ENCODE measurements around the gene COL20A1.
"Not testable (repeated sequence)": the region's sequence is repeated elsewhere in the genome, so short reads cannot be mapped to it uniquely, and the experiment has no call there.

COL20A1 gene

GRCh38 chr20:63292904-63293303 lies at the start of gene COL20A1:
Gene COL20A1, plus strand, starts transcription at chr20:63293186. Its CDS starts 1,922 bp downstream, at chr20:63295108.
- no peak for DNase-seq (ENCODE audit: low read depth)

- DNase-seq (ENCODE audit: low read depth): no peak
These were observed 49.3 kb upstream of the COL20A1 start for GRCh38 chr20:63243604-63244247.

- no peak for DNase-seq (ENCODE audit: low read depth)
These were observed 48.5 kb upstream of the COL20A1 start for GRCh38 chr20:63244468-63244867.

DNA sequence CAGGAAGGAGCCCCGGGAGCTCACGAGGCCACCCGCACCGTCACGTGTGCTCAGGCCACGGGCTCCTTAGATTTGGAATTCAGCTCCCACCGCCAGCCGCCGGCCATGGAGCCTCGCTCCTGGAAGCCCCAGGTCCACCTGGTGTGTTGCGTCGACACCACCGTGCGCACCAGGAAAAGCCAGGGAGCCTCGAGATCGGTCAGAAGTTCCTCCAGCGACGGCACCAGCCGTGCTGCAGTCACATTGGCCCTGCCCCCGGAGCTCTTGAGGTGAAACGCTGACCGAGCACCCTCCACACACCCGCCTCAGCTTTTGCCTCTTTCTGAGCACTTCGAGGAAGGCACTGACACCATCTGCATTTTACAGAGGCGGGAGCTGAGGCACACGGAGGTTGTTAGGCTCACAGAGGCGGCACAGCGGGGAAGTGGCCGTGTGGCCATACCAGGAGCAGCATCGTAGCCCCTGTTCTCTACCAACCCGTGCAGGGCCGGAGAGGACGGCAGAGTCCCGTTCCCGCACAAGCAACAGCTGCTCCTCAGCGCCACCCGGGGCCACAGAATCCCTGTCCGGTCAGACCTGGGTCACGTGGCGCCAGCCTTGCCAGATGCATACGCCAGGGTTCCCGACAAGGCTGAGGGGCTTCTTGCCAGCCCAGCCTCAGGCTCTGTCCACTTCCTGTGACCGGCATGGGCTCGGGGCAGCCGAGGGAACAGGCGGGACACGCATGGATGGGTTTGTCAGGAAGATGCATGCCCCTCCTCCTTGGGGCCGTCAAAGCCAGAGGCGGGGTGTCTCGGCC lies 46.3 kb upstream of the COL20A1 start:
- DNase-seq (ENCODE audit: low read depth): no peak

GRCh38 chr20:63247671-63248228 lies 45.2 kb upstream of the COL20A1 start:
- DNase-seq (ENCODE audit: low read depth): no peak

DNA sequence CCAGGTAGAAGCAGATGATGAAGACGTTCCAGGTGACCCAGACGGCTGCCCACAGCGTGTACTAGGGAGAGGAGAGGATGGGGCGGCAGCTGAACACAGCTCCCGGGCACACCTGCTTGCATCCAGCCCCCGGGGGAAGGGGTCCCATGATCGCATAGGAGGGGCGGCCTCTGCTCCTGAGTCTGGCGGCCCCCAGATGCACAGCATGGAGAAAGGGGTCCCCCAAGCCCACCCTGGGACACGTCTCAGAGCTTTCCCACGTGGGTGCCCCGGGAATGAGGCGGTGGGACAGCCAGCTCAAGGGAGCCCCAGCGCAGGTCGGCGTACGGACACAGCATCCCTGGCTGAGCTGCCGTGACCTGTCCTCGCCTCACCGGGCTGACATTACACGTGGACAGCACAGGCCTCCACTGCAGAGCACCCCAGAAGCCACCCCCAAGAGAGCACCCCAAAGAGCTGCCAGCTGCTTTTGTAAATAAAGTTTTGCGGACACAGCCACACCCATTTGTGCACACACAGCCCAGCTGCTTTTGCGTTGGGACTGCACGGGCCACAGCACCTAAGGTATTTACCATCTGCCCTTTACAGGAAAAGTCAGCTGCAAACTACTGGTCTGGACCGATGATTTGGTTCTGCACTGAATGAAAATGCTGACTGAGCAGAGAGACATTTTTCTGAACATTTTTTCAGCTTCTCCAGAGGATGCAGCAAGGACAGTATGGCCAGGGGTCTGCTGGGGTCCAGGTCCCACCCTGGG lies 44.0 kb upstream of the COL20A1 start:
- no peak for DNase-seq (ENCODE audit: low read depth)

GRCh38 chr20:63249891-63250290 lies 43.1 kb upstream of the COL20A1 start:
- DNase-seq (ENCODE audit: low read depth): no peak

DNA sequence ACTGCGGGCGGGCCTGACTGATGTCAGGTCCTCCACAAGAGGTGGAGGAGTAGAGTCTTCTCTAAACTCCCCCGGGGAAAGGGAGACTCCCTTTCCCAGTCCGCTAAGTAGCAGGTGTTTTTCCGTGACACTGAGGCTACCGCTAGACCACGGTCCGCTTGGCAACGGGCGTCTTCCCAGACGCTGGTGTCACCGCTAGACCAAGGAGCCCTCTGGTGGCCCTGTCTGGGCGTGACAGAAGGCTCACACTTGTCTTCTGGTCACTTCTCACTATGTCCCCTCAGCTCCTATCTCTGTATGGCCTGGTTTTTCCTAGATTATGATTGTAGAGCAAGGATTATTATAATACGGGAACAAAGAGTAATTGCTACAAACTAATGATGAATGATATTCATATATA lies 41.6 kb upstream of the COL20A1 start:
- not testable (repeated sequence) for DNase-seq (ENCODE audit: low read depth)

- no peak for DNase-seq (ENCODE audit: low read depth)
These were observed 40.7 kb upstream of the COL20A1 start for GRCh38 chr20:63252284-63252711.

DNA sequence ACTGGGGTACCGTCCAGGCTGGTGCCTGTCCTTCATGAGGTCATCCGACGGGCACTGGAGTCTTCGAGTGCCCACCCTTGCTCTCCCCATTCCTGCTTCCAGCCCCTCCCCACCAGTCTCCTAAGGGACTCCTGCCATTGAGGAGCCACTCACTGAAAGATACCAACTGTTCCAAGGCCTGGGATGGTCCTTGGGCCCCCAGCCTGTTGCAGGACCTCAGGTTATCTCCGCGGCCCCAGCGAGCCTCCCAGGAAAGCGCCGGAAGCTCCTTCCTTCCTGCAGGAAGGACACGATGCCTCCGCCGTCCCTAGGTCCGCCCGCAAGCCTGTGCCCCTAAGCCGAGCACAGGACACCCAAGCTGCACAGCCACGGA lies 39.9 kb upstream of the COL20A1 start:
- DNase-seq (ENCODE audit: low read depth): no peak

DNA sequence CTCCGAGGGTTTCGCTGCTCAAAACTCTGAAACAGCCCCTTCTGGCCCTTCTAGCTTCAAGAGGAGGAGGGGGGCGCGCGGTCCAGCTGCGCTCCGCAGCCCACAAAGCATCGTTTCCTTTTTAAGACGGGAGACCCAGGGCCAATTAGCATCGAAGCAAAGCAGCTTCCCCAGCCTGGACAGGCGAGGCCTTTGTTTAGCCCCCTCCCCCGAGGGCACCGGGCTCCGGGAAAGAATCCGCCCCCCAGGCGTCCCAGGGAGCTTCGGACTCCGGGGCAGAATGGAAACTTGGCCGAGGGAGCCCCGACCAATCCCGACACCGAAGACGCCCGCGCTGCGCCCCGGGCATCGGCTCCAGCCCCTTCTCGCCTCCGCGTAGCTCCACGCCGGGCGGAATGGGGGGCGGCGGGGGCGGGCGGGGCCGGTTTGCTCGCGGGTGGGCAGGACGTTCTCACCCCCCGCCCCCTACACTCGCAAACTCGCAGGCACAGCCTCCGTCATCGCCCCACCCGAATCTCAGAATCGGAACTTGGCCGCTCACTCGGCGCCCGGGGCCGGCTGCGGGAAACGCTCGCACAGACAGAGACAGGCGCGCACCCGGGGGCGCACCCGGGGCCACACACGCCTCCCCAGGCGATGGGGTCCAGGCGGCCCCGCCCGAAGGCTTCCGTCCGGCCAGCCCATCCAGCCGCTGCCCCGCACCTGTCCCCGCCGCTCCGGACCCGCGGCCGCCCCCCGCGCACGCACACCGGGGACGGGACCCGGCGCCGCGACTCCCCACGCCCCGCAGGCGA lies 39.4 kb upstream of the COL20A1 start:
- no peak for DNase-seq (ENCODE audit: low read depth)

- no peak for DNase-seq (ENCODE audit: low read depth)
These were observed 38.8 kb upstream of the COL20A1 start, which contains the start of gene NKAIN4 for GRCh38 chr20:63254232-63254605. Gene NKAIN4, minus strand, starts transcription at chr20:63254463. Its CDS starts 13 bp downstream, at chr20:63254450.

- DNase-seq (ENCODE audit: low read depth): no peak
These were observed 38.2 kb upstream of the COL20A1 start for GRCh38 chr20:63254606-63255384.

DNA sequence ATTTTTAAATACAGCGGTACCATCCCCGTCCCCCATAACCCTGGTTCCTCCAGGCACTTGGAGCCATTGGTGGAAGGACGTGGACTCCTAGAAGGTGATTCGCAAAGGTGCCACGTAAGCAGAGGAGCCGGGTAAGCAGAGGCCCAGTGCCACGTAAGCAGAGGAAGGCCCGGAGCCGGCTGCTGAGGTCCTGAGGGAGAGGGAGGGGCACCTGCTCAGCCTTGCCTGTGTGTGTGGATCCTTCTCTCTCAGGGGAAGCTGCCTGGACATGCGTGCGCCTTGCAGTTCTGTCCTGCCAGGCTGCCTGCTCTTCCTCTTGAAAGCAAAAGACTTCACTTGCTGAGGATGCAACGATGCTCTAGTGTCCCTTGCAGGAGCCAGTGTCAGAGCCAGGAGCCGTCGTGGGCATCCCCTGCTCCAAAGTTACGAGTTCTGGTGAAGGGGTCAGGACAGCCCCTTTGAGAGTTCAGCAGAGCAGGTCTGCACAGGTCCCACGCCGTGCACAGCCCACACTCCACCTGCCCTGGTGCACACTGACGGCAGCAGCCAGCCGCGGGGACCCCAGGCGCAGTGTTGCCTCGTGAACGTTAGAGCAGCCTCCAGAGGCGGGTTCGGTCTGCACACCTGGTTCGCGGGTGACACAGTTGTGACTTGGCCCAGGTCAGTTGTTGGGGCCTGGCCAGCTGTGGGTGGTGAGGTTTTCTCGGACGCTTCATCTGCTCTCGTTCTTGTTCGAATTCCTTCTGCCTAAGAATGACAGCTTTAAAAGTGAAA lies 36.9 kb upstream of the COL20A1 start:
- DNase-seq (ENCODE audit: low read depth): no peak

DNA sequence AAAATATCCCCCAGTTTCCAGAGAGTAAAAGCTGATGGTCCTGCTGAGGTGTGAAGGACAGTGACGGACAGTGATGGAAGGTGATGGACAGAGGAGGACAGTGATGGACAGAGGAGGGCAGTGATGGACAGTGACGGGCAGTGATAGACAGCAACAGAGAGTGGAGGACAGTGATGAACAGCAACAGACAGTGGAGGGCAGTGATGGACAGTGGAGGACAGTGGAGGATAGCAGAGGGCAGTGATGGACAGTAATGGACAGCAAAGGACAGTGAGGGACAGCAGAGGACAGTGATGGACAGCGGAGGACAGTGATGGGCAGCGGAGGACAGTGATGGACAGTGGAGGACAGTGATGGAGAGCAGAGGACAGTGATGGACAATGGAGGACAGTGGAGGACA lies 36.0 kb upstream of the COL20A1 start:
- DNase-seq (ENCODE audit: low read depth): no peak

GRCh38 chr20:63257629-63258028 lies 35.4 kb upstream of the COL20A1 start:
- DNase-seq (ENCODE audit: low read depth): no peak

DNA sequence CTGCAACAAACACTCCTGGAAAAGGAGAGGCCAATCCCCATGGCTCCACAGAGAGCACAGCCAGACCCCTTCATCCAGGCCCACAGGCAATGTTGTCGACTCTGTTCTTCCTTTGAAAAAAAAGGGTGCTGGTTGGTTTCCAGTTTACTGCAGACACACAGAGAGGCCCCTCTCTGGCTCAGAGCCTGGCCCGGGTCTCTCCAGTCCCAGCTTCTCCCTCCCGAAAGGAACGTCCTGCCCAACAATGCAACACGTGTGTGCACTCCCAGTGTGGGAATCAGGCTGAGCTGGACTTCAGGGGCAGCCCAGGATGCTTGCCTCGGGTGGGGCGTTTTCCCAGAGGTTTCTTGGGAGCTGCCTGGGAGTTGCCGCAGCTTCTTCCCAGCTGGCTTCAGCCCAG lies 34.2 kb upstream of the COL20A1 start:
- DNase-seq (ENCODE audit: low read depth): no peak

DNA sequence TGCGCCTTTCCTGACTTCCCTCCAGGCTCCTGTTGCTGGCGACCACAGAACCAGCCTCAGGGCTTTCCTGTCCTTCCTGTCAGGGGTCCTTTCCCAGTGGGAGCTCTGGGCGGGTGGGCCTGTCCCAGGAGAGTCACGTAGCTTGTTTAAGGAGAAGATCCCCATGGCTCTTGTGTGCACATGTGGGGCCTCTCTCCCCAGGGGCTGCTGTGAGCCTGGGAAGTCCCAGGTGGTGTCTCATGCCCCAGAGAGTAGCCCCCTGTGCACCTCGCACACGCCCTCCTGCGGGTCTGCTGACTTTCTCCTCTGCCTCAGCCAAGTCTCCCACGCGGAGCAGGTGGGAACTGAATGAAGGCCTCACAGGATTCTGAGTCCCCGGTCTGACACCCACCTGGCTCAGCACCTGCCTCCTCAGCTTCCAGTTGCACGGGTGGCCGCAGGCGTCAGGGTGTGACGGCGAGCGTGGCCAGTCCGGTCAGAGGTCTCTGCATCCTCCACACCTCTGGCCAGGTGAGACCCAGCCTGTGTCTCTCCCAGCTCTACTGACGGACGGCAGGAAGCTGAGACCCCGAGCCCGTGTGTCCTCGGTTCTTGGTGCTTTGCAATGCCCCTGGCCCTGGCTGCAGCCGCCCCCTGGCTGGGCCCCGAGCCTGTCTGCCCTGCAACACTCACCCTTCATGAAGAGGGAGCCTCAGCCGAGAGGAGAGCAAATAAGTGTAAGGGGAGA lies 33.1 kb upstream of the COL20A1 start:
- no peak for DNase-seq (ENCODE audit: low read depth)

GRCh38 chr20:63260521-63260920 lies 32.5 kb upstream of the COL20A1 start:
- DNase-seq (ENCODE audit: low read depth): no peak
